Pancreas (tissue), 10 donors: ENCODE results near the gene UBALD1. TPM values are rescaled to one million over a fixed set of nuclear protein-coding genes. Genes with fewer than 3 reads are reported as not detected.
"Not testable (repeated sequence)": the region's sequence is repeated elsewhere in the genome, so short reads cannot be mapped to it uniquely, and the experiment has no call there.

Source experiments
- ATAC-seq, 4 donors: fragments of 200-7000 bp; cut with Tn5 transposase; one replicate each; pipeline versions ENCODE4 v1.8.0 to v1.9.1; 2020; ENCODE audit warnings: mild to moderate bottlenecking in 4 of 4, moderate library complexity in 4 of 4
- DNase-seq, 6 donors: peaks; one replicate each; pipeline ENCODE4 v3.0.0-alpha.2; 2020
- FAIRE-seq: peaks from 2 replicates; lab custom pipeline; 2012; peaks lifted over from hg19 to GRCh38; lab: Jason Lieb, UNC
- H3K27ac ChIP-seq, 4 donors: fragments of 200-600 bp; sonication (generic); 1 replicate in 3 of 4; 2 replicates in 1 of 4; pipeline versions ENCODE4 v1.5.0 to v1.8.0; 2020
- H3K27me3 ChIP-seq, 4 donors: fragments of 200-600 bp; one replicate each; pipeline ENCODE4 v1.8.0; 2021
- H3K36me3 ChIP-seq, 3 donors: fragments of 200-600 bp; sonication (generic) in 1 of 3; one replicate each; pipeline versions ENCODE4 v1.5.0 to v1.8.0; 2020 to 2021
- H3K4me1 ChIP-seq, 3 donors: fragments of 200-600 bp; one replicate each; pipeline ENCODE4 v1.8.0; 2021
- H3K4me3 ChIP-seq, 4 donors: fragments of 200-600 bp; sonication (generic) in 2 of 4; one replicate each; pipeline versions ENCODE4 v1.5.0 to v1.8.0; 2020 to 2021
- H3K9me3 ChIP-seq, 4 donors: fragments of 200-600 bp; one replicate each; pipeline ENCODE4 v1.8.0; 2021
- WGBS, 2 donors: extraction: QIAGEN DNeasy Blood & Tissue Kit; methylation state at CpG; one replicate each; pipeline ENCODE4 v1.1.7; 2013; 5-methylcytosine and 5-hydroxymethylcytosine counted together
- intact Hi-C, 3 donors: fragments of 100-400 bp; cut with DNase I; formaldehyde crosslinking; loops; one replicate each; pipeline versions ENCODE4 v1.11.1 to v1.14.2; 2022
- polyA plus RNA-seq, 2 donors: library from polyadenylated mRNA; stranded (reverse); fragments of 200-250 nt; gene quantifications; one replicate each; pipeline ENCODE4 v1.2.3, GENCODE V29; 2013
- total RNA-seq, 6 donors: library from RNA; stranded (reverse); fragmentation: NEBNext Ultra II Directional in 4 of 6; extraction: Animal tissue kit (Norgen Biotek cat#: 25700) in 4 of 6; gene quantifications; one replicate each; pipeline versions ENCODE4 v1.2.1 to v1.2.4, GENCODE V29; 2021 to 2023
- TF ChIP-seq, protein P1 (sequence below), 4 donors: fragments of 200-600 bp; sonication (generic) in 3 of 4; IDR thresholded peaks; one replicate each; pipeline versions ENCODE4 v1.5.0 to v1.8.0; 2021; ENCODE audit warnings: antibody characterized with exemption in 4 of 4
- donor health status: healthy with polysubstance abuse.
- donor health status: DM: no; HTN: no; CAD: no; lungs with moderate emphysema.
- donor health status: DM: no; HTN: no; CAD: no.
- donor health status: control.
- donor health status: control.
- donor health status: Bipolar disorder and iron deficiency.
- donor health status: DM: yes; HTN: yes; CAD: no.
- donor health status: DM: no; HTN: no; CAD: no.
- donor health status: DM: no; HTN: no; CAD: no.
- donor health status: DM: yes; HTN: yes; CAD: no.

Gene UBALD1
- total and polyA plus RNA-seq, 8 donors, result 9.1 to 42.5 (median 17.1) TPM

DNA sequence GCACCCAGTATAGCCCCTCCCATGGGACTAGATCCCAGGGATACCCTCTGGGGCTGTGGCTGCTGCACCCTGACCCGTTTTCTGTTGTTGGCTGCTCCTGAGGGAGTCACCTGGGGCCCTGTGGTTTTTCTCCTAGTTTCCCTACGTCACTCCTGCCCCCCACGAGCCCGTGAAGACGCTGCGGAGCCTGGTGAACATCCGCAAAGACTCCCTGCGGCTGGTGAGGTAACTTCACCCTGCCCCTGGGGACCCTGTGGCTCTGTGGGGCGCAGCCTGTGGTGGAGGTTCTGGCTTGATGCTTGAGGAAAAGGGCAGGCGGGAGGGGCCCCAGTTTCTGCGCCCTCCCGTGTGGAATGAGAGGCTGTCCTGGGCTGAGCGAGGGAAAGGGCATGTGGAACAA lies 37.1 kb upstream of the UBALD1 start:
- no peaks in the 10 kb centered on the region for H3K9me3 ChIP-seq
- no peak for ATAC-seq
- DNase-seq, result no peak
- FAIRE-seq, result no peak
- 95 to 96% methylated on average over 13 of the region's 13 CpGs for WGBS, 2 donors
- intact Hi-C loops, result no loop called here
- TF ChIP-seq, protein P1, sequence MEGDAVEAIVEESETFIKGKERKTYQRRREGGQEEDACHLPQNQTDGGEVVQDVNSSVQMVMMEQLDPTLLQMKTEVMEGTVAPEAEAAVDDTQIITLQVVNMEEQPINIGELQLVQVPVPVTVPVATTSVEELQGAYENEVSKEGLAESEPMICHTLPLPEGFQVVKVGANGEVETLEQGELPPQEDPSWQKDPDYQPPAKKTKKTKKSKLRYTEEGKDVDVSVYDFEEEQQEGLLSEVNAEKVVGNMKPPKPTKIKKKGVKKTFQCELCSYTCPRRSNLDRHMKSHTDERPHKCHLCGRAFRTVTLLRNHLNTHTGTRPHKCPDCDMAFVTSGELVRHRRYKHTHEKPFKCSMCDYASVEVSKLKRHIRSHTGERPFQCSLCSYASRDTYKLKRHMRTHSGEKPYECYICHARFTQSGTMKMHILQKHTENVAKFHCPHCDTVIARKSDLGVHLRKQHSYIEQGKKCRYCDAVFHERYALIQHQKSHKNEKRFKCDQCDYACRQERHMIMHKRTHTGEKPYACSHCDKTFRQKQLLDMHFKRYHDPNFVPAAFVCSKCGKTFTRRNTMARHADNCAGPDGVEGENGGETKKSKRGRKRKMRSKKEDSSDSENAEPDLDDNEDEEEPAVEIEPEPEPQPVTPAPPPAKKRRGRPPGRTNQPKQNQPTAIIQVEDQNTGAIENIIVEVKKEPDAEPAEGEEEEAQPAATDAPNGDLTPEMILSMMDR (IDR thresholded peaks at IDR 0.05), result no peak
- H3K4me3 ChIP-seq, result no peak overlapping the region
- H3K27me3 ChIP-seq, result no peaks in the 10 kb centered on the region
- H3K36me3 ChIP-seq, result peaks cover 0 to 29% (median 0%) of the 10 kb centered on the region in 3 donors
- no peak overlapping the region for H3K27ac ChIP-seq
- H3K4me1 ChIP-seq, result peaks cover 24 to 26% (median 24%) of the 10 kb centered on the region in 3 donors

DNA sequence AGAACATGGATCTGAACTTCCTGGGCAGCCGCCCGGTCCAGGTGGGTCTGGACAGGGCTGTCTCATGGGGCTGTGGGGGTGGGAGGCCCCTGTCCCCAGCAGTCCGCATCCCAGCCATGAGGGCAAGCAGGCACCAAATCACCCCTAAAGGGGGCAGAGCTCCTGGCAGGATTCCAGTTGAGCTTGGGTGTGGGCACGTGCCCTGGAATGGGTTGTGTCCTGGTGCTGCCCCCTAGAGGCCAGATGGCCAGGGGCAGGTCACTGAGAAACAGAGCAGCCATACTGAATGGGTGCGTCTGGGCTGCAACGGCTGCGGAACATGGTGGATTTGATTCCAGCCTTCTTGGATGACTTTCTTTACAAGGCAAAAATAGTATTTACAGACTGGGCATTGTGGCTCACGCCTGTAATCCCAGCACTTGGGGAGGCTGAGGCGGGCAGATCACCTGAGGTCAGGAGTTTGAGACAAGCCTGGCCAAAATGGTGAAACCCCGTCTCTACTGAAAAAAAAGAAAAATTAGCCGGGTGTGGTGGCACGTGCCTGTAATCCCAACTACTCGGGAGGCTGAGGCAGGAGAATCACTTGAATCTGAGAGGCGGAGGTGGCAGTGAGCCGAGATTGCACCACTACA lies 35.9 kb upstream of the UBALD1 start:
- peak in 5 of 6 donors; percentile 42 to 79 (median 63) for DNase-seq
- H3K36me3 ChIP-seq, result peaks cover 0 to 16% (median 0%) of the 10 kb centered on the region in 3 donors
- intact Hi-C loops, result not testable (repeated sequence)

DNA sequence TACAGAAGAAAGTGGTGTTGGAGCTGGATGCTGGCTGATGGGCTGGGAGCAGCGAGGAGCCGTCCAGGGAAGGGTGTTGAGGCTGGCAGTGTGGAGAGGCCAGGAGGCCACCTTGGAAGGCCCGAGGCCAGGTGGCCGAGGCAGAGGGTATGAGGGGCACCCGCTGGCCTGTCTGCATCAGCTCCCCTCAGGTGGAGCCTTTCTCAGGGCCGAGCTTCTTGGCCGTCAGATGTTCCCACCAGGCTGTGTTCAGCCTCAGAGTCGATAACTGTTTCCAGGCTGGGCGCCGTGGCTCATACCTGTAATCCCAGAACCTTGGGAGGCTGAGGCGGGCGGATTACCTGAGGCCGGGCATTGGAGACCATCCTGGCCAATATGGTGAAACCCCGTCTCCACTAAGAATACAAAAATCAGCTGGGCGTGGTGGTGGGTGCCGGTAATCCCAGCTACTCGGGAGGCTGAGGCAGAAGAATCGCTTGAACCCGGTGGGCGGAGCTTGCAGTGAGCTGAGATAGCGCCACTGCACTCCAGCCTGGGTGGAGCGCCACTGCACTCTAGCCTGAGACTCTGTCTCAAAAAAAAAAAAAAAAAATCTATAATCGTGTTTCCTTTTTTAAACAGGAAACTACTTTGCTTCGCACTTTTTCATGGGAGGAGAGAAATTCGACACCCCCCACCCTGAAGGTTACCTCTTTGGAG lies 35.2 kb upstream of the UBALD1 start:
- DNase-seq (no peak), FAIRE-seq (no peak), ATAC-seq (no peak)
- no peak overlapping the region for H3K4me3 ChIP-seq
- intact Hi-C loops, result no loop called here
- peaks cover 0 to 15% (median 0%) of the 10 kb centered on the region in 3 donors for H3K36me3 ChIP-seq
- H3K9me3 ChIP-seq, result no peaks in the 10 kb centered on the region
- no peaks in the 10 kb centered on the region for H3K27me3 ChIP-seq
- WGBS, 2 donors, result 91 to 92% methylated on average over 25 of the region's 25 CpGs
- no peak overlapping the region for H3K27ac ChIP-seq
- H3K4me1 ChIP-seq, result peaks cover 18 to 22% (median 20%) of the 10 kb centered on the region in 3 donors
- TF ChIP-seq, protein P1 (IDR thresholded peaks at IDR 0.05), result no peak

More for the DNA sequence above, 35.9 kb upstream of the UBALD1 start:
- ATAC-seq, result peak in 2 of 4 donors; percentile 18 to 46
- TF ChIP-seq, protein P1 (IDR thresholded peaks at IDR 0.05), result peak; percentile 47 to 73 (median 64)
- not testable (repeated sequence) for H3K9me3 ChIP-seq, H3K27me3 ChIP-seq, FAIRE-seq, H3K27ac ChIP-seq, H3K4me3 ChIP-seq
- peaks cover 24 to 26% (median 24%) of the 10 kb centered on the region in 3 donors for H3K4me1 ChIP-seq
- 82 to 83% methylated on average over 15 of the region's 15 CpGs for WGBS, 2 donors

DNA sequence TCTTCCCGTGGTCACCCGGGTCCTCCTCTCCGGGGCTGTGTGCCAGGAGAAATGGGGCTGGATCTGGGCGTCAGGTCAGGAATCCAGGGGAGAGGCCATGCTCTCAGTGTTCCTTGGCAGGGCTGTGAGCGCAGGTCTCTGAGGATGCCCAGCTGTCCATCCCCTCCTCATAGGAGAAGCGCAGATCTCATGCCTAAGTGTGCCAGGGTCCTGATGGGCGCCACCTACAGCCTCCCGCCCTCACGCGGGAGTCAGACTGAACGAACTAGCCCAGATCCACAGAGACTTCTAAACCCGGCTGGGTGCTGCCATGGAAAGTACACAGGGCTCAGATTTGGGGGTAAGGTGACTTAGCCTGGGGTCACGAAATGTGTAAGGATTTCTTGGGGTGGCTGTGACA lies 34.2 kb upstream of the UBALD1 start:
- no peak overlapping the region for H3K27ac ChIP-seq
- WGBS, 2 donors, result 95 to 98% methylated on average over 13 of the region's 13 CpGs
- H3K27me3 ChIP-seq, result no peaks in the 10 kb centered on the region
- no peak for DNase-seq
- peaks cover 9 to 14% (median 13%) of the 10 kb centered on the region in 3 donors for H3K4me1 ChIP-seq
- FAIRE-seq, result no peak
- peaks cover 0 to 15% (median 0%) of the 10 kb centered on the region in 3 donors for H3K36me3 ChIP-seq
- TF ChIP-seq, protein P1 (IDR thresholded peaks at IDR 0.05), result no peak
- no peak overlapping the region for H3K4me3 ChIP-seq
- ATAC-seq, result no peak
- intact Hi-C loops, result no loop called here
- no peaks in the 10 kb centered on the region for H3K9me3 ChIP-seq
